HG03159 (cell line): ENCODE data around the gene RIOX2.
"Not testable (repeated sequence)": the region's sequence is repeated elsewhere in the genome, so short reads cannot be mapped to it uniquely, and the experiment has no call there.

Experiments used
- ATAC-seq: cut with Tn5 transposase; IDR thresholded peaks from one replicate; pipeline ENCODE4 v1.9.1; 2021; ENCODE audit warnings: mild to moderate bottlenecking, moderate library complexity; ENCODE audit not compliant: unreplicated experiment

RIOX2 gene

GRCh38 chr3:97971679-97972567 is at the start of gene RIOX2:
RIOX2 (minus strand) TSS chr3:97972431; CDS start chr3:97967593, 4,838 bp downstream.
- ATAC-seq: peak; percentile 94

DNA sequence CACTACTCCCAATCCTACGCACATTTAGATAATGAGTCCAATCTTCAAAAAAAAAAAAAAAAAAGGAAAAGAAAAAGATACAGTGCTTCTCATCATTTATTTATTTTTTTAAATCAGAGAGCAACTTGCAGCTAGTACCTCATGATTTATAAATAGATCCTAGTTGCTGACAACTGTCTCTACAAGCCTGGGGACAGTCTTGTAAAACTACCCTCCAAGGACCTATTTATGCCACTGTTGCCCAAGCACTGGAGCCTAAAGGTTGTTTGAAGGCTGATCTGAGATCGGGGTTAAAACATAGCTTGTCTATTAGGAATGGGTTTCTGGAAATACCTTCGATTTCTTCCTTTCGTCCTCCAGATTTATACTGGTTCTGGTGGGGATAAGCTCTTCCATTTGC is 48.2 kb upstream of the RIOX2 start:
- ATAC-seq: no peak

DNA sequence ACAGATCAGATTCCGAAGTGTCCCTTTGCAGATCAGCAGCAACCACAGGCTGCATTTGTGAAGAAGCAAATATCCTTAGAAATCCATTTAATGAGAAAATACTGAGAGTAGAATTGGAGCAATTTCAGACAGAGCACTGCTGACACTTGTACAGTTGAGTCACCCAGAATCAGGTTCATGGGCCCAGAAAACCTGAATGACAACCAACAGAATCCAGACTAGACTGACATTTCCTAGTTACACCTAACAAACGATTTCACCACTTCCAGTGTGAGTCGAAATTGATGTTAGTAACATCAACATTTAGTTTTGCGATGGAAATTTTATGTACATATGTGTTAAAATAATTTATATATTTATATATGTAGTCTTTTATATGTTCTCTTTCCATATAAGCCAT is 46.1 kb upstream of the RIOX2 start:
- ATAC-seq: no peak

- no peak for ATAC-seq
These were observed 42.0 kb upstream of the RIOX2 start for GRCh38 chr3:98014268-98014585.

GRCh38 chr3:98013411-98014267 is 41.4 kb upstream of the RIOX2 start:
- ATAC-seq: no peak

GRCh38 chr3:98012979-98013378 is 40.7 kb upstream of the RIOX2 start:
- no peak for ATAC-seq

DNA sequence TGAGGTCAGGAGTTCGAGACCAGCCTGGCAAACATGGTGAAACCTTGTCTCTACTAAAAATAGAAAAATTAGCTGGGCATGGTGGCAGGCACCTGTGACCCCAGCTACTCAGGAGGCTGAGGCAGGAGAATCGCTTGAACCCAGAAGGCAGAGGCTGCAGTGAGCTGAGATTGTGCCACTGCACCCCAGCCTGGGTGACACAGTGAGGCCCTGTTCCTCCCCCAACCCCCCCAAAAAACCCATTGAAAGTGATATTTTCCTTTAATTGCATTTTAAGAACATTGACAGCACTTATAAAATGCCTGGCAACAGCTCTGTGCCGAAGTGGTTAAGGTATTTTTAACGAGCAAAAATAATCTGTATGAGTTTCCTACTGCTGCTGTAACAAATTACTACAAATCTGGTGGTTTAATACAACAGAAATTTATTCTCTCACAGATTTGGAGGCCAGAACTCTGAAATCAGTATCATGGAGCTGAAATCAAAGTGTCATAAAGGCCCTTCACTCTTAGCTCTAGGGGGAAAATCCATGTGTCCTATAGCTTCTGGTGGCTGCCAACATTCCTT is 38.7 kb upstream of the RIOX2 start:
- not testable (repeated sequence) for ATAC-seq

DNA sequence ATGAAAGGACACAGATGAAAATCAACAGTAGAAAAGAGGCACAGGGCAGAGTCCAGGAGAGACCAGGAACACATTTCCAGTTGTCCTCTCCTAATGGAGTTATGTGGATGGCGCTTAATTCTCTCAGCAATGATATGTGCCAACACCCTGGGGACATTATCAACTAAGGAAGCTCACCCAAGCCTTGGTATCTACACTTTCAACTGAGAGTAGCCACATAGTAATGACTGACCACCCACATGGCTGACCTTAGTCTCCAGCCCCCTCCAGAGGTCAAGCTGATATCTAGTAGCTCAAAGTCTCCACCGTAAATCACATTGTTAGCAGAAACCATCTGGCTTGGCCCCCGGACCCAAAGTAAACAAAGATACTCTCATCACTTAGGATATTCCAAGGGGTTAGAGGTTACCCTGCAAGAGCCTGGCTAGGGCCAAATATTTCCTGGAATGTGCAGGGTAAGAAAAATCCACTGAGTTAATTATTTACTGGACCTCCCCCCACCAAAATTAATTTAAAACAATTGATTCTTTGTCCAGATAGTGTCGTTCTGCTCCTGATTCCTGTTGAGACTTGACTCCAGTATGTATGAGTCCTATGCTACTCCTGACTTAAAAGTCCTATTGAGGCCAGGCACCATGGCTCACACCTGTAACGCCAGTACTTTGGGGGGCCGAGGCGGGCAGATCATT is 38.1 kb upstream of the RIOX2 start:
- no peak for ATAC-seq

DNA sequence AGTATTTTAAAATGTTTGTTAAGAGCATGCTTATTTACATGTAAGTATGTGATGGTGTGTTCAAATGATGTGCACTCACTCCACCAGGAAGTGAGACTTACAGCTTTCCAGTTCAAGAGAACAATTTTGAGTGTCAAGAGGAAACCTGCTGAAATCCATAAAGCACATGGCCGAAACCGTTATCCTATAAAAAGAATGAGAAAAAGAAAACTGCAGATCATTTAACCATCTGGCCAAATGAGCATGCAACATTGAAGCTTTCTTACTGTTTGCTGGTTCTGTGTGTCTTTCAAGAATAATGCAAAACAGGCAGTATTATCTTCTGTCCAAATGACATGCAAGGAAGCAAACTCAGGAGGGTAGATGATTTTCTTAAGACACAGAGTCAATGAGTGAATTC is 36.6 kb upstream of the RIOX2 start:
- peak; percentile 64 for ATAC-seq

DNA sequence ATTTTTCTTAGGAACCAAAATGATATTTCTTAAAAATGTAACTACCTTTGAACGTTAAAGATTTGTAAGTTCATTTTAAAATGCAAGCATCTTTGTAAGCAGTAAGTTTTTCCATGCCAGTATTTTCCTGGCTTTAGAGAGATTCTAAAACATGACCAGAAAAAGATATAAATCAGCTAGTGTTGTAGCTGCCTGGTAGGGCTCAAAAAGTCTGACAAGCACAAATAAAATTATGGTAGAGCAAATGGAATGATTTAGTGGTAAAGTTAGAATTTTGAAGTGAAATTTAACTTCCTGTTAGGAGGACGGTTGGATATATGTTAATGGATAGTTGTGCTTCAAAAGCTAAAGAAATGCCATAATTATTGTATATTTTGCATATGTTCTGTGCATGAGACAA is 33.2 kb upstream of the RIOX2 start:
- ATAC-seq: no peak

GRCh38 chr3:98004721-98005120 is 32.5 kb upstream of the RIOX2 start:
- no peak for ATAC-seq

DNA sequence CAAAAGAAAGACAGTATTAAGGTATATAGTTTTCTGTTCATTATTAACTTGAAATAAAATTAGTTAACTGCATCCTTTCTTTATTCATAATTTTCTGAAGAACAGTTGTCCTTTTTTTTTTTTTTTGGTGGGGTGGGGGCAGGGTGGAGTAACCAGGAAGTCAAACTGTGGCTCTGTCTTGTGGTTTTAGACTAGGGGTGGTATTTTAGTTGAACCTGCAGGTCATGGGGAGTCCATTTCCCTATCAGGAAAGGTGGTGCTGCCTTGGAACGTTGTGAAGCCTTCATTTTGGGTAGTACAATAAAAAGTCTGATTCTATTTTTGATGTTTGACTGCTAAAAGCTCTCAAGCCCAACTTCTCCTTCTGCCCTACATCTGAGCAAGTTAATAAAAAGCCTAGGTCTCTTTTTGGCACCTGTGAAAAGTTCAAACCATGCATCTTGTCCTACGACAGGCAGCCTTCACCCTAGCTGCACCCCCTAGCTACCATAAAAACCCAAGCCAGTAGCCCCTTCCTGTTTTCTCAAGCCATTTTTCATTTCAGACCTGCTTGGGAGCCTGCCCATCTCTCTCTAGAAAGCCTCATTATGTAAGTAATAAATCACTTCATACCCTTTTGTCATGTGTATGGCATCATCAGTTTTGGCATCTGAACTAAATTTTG is 31.2 kb upstream of the RIOX2 start:
- peak; percentile 81 for ATAC-seq

DNA sequence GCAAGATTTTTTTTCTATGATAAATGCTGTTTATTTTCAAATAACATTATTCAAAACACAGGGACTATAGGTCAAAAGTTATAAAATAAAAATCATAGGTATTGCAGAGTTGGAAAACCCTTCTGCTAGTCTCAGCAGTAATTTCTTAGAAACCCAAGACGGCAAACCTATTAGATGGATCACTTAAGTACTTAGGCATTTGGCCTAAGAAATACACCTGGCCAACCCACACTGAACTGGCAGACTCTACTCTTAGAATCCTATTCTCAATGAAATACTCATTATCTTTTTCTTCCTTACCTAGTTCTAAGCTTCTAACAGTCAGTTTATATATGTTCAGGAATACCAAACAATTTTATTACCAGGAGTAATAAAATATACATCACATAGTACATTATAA is 30.5 kb upstream of the RIOX2 start:
- ATAC-seq: no peak

DNA sequence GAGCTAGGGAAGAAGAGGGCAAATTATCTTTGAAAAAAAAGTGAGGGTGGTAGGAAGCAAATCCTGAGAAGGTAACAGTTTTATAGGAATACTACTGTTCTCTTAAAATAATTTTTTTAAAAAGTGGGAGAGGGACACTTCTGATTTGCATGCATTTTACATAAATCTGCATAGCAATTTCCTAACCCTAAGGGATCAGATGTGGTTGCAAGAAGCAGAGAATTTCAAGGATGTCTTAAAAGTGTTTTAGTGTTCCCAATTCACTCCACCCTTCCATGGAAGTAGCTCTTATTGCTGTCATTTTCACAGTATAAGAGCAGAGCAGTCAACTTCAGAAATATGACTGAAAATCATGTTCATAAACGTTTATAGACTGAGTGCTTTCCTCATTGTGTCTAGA is 27.8 kb upstream of the RIOX2 start:
- ATAC-seq: no peak

DNA sequence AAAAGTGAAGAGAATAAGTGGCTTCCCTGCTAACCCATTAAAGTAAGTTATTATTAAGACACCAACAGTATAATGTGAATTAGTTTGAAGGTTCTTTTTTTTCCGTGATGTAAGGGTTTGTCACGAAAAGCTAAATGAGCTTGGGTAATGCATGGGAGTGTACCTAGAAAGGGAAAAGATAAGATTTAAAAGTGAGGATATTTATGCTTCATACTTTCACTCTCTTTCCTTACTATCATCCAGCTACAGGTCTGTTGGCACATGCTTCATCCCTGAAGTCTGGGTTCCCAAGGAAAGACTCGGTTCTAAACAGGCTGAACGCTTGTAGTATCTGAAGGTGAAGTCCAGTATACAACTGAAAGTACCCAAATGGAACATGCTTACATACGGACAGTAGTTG is 26.9 kb upstream of the RIOX2 start:
- no peak for ATAC-seq

DNA sequence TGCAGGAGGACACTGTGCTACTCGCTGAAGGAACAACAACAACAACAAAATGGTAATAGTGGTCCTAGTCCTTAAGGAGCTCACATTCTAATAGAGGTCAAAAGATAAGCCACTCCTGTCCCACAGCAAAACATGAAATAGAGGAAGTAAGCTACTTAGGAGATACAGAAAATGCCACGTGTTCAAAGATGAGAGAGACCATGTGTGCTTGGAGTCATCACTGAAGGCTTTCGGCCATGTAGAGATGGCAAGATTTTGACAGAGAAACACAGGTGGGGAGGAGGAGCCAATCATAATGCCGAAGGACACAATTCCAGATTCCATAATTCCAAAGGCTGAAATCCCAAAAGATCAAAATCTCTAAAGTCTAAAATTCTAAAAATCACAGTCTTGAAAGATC is 24.8 kb upstream of the RIOX2 start:
- no peak for ATAC-seq

- no peak for ATAC-seq
These were observed 22.2 kb upstream of the RIOX2 start for GRCh38 chr3:97994328-97994945.

GRCh38 chr3:97993526-97993925 is 21.3 kb upstream of the RIOX2 start:
- no peak for ATAC-seq

- no peak for ATAC-seq
These were observed 20.4 kb upstream of the RIOX2 start for GRCh38 chr3:97992547-97993173.

DNA sequence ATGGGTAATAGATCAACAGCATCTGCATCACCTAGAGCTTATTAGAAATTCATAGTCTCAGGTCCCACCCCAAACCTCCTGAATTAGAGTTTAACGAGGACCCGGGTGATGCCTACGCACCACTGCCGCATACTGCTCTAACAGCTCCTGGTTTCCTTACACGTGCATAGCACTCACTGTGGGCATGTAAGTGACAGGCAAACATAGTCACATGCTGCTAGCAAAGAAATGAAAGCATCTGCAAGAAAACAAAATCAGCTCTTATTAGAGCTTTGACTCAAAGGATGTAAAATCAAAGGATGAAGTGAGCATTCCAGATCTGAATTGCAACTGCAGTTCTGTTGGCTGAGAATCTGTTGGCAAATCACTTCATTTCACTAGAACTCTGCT is 19.1 kb upstream of the RIOX2 start:
- no peak for ATAC-seq
